Middle frontal gyrus (tissue), 1 donor: ENCODE measurements around the gene EIF5A.

Experiments used
- DNase-seq: peaks from one replicate; pipeline ENCODE4 v3.0.0-alpha.2; 2015; ENCODE audit warnings: low spot score; ENCODE audit errors: extremely low spot score

EIF5A gene

DNA sequence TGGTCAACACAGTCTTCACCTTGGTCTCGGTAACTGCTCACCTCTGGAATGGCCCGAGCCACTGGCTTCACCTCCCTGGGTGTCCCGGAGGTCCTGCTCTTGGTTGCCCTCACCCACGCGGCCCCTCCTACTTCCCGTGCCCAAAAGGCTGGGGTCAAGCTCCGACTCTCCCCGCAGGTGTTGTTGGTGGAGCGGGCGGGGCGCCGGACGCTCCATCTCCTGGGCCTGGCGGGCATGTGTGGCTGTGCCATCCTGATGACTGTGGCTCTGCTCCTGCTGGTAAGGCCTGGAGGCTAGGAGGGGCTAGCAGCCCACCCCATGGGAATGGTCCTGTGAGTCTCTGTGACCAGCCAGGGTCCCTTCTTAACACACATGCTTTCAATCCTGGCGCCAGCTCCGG is 22.5 kb upstream of the EIF5A start:
- DNase-seq: no peak

DNA sequence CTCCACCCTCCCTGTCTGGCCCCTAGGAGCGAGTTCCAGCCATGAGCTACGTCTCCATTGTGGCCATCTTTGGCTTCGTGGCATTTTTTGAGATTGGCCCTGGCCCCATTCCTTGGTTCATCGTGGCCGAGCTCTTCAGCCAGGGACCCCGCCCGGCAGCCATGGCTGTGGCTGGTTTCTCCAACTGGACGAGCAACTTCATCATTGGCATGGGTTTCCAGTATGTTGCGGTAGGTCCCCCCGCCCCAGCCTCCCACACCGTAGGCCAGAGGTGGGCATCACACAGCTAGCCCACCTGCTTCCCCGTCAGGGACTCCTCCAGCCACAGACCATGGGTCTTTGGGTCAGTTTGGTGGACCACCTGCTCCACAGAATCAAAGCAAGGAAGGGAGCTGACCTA is 21.7 kb upstream of the EIF5A start:
- DNase-seq: no peak

DNA sequence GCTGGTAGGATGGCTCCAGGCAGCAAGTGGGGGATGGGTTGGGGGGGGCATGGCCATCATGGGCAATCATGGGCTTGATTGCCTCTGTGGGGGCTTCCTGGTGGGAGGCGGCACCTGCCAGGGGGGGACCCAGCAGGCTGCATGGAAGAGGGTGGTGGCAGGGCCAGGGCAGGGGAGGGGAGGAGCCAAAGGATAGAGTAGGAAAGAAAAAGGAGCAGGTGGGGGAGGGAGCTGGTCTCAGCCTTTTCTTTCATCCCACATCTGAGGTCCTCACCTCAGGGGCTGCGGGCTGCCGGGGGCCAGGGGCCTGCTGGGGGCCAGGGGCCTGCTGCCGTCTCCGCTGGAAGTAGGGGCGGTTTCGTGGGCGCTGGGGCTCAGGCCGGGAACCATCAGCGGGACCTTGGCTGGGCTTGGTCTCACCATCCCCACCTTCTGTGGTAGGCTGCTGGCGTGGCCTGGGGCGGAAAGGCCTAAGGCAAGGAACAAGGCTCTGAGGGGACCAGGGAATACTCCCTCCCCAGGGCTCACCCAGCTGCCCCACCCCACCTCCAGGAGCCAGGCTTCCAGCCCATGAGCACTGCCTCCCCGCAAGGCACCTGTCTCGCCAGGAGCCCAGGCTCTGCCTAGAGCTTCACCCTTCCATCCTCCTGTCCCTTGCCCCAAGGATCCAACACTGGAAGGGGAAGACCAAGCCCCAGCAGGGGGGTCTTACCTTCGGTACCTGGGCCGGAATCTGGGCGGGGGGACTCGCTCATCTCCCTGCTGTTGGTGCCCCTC is 18.0 kb upstream of the EIF5A start:
- DNase-seq: no peak

DNA sequence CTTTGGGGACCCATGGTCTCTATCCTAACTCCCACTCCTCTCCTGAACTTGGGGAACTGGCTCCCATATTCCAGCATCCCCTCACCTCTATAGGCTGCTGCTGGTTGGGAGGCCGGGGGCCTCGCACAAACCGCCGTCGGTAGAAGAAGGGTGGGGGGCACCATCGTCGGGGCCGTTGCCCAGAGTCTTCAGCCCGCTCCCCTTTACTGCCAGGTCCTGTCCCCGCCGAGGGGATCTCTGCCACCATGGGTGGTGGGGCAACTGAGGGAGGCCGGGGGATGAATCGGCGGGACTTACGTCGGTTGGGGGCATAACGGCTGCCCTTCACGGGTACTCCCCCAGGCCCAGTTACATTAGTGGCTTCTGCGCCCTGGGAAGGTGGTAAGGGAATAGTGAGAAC is 17.3 kb upstream of the EIF5A start:
- DNase-seq: no peak

DNA sequence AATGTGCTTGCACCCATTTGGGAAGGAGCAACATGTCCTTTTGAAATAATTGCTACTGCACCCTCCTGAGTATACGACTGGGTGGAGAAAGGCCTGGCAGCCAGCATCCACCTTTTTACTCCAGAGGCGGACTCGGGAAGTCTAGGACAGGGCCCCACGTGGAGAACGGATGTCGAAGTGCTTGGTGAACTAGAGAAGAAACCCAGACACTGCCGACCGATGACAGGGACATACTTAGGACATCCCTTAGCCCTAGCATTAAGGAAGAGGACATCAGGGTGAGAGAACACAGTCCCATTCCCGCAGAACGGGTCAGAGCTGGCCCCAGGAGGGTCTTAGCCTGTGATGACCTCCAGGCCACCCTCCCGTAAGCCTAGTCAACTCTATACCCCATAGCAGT is 16.7 kb upstream of the EIF5A start:
- no peak for DNase-seq

DNA sequence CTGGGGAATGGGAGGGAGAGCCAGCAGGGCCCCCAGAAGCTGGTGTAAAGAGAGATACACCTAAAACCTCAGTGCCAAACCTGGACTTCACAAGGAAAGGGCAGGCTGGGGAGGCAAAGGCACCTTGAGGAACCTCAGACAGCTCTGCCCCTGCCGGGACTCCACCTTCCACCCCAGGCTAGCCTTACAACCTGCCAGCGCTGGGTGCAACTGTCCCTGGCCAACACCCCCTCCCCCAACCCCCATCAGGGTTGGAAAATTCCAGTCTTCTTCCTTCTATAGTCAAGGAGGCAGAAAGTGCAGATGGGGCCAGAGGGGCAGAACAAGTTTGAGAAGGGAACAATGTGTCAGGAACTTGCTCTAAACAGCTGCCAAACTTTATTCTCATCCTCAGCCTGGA is 15.2 kb upstream of the EIF5A start:
- no peak for DNase-seq

DNA sequence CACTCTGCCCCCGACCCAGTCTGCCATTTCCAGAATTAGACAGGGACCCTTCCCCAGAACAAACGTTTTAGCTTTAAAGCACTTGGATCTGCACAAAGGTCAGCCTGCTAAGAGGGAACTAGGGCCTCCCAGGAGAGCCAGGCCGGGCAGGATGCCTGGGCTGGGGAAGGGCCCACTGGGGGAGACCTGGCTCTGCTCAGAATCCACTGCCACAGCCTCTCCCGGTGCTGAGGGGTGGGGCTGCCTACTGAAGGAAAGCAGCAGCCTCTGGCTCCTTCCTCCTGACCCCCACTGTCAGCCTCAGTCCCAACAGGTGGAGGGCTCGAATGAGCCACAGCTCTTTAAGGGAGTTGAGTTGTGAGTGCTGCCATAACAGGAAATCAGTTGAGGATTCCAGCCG is 14.7 kb upstream of the EIF5A start:
- no peak for DNase-seq

DNA sequence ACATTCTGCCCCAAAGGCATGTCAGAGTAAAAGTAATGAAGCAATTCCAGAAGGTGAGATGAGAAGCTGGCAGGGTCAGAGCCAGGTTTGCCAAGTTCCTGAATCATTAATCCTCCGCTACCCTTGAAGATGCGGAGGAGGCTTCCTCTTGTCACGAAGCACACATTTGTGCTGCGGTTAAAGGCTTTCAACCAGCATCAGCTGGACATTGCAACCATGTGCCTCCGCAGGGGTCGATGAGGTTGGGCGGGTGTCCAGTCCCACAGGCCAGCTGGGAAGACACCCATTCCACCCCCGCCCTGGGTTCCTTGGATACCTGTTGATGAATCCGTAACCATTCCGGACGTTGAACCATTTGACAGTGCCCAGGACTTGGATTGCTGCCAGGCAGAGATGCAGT is 14.3 kb upstream of the EIF5A start:
- no peak for DNase-seq

DNA sequence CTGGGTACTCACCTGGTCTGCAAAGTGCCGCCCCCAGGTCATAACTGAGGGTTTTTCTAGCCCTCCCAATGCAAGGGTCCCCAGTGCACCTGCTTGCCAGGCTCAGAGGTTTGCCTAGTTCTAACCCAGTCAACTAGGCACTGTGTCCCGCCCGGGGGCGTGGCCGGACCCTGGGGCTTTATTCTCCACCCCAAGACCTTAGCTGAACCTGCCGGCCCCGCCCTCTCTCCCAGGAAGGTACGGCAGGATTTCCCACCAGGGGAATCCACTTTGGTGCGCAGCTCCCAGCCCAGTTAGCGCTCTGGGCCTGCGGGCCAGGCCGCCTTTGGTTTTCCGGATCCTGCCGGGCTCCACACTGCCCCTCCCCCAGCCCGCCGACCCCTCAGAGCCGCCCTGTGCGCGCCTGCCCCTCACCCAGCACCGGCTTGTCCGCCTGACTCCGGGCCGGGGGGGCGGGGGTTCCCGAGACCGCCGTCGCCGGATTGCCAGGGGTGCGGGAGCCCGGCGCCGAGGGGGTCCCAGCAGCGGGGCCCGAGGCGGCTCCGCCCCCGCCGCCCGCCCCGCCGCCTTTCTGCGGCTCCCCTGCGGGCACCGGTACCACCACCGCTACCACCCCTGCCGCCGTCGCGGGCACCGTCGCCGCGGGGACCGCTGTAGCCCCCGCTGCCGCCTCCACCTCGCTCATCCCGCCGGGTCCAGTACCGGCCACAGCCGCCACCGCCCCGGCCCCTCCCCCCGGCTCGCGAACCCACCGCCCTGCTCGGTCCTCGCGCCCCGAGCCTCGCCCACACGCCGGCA is 13.4 kb upstream of the EIF5A start:
- DNase-seq: no peak

DNA sequence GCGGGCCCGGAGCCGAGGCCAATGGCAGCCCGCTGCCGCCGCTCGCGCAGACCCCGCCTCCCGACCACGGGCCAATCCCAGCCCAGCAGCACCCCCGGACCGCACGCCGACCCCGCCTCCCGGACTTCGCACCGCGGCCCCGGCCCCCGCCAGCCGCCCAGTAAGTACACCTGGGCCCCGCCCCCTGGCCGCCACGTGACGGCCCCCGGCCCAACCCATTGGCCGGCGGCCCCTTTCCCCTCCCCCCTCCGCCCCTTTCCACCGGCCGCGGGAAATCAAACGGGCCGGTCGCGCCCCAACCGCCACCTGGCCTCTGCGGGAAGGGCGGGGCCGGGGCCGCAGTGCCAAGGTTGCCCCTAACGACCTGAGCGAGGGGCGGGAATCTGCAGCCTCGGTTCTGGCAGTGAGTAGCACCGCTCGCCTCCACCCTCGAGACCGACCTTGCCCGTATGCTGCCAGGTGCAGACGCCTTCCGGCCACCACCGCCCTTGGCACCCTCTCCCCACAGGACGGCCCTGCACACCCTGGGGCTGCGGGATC is 12.7 kb upstream of the EIF5A start, which contains the start of gene YBX2:
TSS of gene YBX2 (minus strand) at position 26 of the 540 bp plus-strand sequence. CDS start 139 bp downstream, outside the sequence.
- DNase-seq: no peak

DNA sequence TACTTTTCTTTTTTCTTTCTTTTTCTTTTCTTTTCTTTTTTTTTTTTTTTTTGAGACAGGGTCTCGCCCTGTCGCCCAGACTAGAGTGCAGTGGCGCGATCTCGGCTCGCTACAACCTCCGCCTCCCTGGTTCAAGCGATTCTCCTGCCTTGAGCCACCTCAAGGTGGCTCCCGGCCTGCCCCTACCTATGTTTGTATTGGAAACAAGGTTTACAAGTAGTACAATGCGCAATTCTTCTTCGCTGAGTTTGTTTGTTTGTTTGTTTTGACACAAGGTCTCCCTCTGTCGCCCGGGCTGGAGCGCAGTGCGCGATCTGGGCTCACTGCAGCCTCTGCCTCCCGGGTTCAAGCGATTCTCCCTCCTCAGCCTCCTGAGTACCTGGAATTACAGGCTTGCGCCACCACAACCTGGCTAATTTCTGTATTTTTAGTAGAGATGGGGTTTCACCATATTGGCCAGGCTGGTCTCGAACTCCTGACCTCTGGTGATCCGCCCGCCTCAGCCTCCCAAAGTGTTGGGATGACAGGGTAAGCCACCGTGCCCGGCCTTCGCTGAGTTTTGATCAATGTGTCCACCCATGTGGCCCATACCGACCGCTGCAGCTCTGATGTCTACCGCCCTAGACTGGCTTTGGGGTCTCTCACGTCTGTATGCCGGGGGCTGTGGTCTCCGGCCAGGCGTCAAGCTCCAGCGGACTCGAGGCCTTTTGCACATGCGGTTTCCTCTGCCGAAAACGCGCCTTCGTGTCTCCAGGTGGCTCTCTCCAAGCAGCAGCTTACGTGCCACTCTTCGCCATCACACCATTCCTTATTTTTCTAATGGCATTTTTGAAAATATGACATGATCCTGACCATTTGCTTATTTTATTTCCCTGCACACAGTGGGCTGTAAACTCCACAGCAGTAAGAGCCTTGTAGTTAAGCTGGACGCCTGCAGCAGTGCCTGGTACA is 11.9 kb upstream of the EIF5A start:
- DNase-seq: no peak

DNA sequence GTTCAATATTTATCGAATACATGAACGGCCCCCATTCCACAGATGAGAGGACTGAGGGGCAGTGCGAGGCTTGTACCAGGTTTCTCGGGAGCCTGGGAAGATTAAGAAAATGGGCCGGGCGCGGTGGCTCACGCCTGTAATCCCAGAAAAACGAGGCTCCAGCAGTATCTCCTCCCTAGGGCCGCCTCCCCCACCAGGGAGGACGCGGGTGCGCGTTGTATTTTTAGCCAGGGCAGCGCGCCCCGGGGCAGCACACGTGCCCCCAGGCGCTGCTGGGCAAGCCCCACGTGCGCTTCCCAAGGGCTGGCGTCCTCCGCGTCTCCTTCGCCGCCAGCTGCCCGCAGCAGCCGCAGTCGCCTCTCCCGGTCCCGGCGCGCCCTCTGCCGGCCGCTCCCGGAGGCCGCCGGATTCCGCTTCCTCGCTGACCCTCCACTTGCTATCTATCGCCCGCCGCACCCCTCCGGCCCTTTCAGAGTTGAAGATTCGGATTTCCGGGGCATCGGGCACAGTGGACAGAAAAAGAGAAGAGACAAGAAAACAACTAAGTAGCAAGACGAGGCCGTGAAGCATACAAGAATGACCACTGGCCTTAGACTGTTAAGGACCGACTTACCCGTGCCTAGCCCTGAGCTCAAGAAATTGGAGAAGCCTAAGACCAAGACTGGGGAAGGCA is 11.1 kb upstream of the EIF5A start:
- DNase-seq: peak; percentile 71

DNA sequence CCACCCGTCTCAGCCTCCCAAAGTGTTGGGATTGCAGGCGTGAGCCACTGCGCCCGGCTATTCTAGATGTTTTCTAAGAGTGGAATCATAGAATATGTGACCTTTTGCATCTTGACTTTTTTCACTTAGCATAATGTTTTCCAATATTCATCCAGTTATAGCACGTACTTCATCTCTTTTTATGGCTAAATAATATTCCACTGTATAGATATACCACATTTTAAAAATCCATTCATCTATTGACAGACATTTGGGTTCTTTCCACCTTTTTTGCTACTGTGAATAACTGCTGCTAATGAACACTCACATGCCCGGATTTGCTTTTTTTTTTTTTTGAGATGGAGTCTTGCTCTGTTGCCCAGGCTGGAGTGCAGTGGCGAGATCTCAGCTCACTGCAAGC is 3.2 kb upstream of the EIF5A start:
- no peak for DNase-seq

DNA sequence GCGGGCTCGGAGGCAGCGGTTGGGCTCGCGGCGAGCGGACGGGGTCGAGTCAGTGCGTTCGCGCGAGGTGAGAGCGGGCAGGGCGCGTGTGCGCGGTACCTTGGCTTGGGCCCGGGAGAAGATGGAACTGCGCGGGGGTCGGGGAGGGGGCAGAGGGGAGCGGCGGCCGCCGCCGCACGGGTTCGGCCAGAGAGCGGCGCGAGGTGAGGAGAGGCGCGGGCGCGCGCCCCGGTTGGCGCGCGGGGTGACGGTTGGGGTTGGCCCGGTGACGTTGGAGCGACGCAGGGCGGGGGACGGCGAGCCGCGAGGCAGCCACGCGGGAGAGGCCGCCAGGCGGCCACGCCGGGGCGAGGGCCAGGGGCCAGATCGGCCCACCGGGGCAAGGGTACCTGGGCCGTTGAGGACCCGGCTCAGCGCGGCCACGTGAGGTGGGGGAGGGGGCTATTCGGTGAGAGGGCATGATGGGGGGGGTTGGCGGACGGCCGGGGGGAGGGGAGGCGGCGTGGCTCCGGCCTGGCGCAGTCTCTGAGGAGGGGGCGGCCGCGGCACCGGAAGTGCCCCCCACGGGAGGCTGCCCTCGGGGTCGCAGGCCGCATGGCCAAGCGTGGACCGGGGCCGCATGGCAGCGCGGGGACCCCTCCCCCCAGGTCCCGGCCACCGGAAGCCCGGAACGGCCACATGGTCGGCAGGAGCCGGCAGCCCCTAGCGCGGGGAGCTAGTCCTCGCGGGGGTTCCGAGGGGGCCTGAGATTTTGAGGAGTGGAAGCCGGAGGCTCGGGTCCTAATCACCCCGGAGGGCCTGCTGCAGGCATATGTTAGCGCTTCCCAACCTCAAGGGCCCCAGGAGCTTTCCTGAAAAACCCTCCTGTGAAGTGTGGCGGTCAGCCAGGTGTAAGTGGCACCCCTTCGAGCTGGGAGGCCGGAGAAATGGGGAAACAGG is 527 bp downstream of the EIF5A start:
- DNase-seq: no peak

DNA sequence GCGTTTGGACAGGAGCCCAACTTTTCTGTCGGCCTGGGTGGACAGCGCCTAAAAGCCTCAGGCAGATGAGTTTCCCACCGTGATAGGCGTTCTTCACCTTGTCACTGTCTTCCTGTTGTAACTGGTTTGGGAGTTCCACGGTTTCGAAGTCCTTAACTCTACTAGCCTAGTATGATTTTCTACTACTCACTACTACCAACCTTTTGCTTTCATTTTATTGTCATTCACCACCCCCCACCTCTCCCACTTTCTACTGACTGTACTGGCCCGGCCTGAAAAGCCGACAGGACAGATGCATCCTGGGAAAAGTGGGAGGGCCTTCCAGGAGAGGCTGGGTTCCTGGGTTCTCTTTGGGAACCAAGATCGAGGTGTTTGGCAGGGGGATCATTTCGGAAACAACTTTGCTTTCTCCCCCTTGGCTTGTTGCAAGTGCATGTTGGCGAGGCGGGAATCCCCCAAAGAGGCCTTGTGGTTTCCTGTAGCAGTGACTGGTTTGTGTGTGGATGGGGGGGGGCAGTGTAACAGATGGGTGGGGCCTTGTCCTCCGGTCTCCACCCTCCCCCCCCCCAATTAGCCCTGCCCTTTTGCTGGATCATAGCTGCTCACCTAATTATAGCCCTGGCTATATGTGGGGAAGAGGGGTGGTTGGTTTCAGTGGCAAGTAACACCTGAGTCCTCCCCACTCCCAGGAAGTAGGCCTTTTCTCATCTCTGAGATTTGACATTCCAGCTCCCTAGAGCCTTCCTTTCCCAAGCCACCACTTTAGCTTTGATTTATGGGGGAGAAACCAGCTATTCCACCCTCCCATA is 1.4 kb downstream of the EIF5A start:
- DNase-seq: no peak

DNA sequence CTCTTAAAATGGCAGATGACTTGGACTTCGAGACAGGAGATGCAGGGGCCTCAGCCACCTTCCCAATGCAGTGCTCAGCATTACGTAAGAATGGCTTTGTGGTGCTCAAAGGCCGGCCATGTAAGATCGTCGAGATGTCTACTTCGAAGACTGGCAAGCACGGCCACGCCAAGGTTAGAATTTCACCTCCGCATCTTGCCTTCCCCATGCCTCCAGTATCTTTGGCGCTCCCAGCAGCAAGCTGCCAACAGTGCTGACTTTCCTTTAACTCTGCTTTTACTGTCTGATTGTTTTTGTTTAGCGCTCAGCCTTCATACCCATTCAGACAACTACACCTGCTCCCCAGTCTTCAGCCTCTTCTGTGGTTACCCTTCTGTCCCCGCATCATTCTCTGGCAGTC is 2.2 kb downstream of the EIF5A start:
- no peak for DNase-seq

DNA sequence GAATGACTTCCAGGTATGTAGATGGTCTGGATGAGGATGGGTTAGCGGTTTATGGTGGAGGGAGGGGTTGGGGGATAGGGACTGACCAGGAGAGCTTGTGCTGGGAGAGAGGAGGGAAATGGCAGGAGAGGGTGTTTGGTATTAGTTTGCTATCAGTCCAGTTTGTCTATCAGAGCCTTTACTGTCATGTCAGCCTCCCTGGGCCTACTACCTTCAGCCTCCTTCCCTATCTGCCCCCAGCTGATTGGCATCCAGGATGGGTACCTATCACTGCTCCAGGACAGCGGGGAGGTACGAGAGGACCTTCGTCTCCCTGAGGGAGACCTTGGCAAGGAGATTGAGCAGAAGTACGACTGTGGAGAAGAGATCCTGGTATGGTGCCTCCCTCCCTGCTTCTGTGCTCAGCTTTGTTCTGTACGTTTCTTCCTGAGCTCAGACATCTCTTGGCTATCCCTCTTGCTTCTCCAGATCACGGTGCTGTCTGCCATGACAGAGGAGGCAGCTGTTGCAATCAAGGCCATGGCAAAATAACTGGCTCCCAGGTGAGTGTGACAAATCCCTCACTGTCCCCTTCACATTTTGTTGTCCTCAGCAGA is 3.8 kb downstream of the EIF5A start:
- no peak for DNase-seq

DNA sequence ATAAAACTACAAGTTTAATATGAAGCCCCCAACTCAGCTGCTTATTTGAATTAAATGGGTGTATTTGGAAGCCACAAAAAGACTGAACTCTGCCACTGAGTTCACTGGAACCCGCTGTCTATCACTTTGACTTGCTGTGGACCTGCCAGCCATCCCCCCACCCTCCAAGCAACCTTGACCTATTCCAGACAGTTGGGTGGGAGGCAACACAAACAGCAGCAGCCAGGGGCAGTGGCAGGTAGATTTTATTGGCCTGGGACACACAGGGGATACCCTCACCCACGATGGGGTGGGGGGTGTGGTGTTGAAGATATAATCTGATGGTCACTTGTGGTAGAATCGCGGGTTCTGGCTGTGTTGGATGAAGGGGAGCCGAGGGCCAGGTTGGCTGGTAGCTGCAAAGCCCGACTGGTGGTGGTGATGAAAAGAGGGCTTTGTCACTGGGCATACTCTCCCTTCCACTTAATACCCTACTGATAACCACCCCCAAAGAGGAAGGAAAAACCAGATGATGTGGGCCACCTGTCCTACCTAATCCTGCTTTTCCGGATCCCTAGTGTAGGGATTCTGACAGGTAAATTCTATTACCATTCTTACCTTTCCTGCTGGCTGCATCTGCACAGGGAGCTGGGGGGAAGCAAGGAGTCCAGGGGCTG is 5.1 kb downstream of the EIF5A start:
- no peak for DNase-seq
